Naive B cell (primary cell): ENCODE measurements around the gene HHIP. TPM values are rescaled to one million over a fixed set of nuclear protein-coding genes. Genes with fewer than 3 reads are reported as not detected.
A peak's percentile ranks its signal among the peaks of the same experiment; 100 is the strongest.

ENCODE experiments used
- ATAC-seq, 2 donors: fragments of 150-1000 bp; cut with Tn5 transposase; 2 replicates each; pipeline ENCODE4 v1.10.0; 2021; ENCODE audit warnings: low read depth in 2 of 2, mild to moderate bottlenecking in 2 of 2, moderate library complexity in 2 of 2
- DNase-seq: peaks from one replicate; pipeline ENCODE4 v3.0.0; 2022
- H3K27ac Mint-ChIP-seq, 6 donors: one replicate each; pipeline ENCODE4 v1.8.0; 2020 to 2022; ENCODE audit warnings: mild to moderate bottlenecking in 6 of 6, mixed read lengths in 6 of 6, moderate library complexity in 5 of 6, inconsistent platforms in 2 of 6
- H3K27me3 Mint-ChIP-seq, 3 donors: one replicate each; pipeline ENCODE4 v1.8.0; 2021 to 2022; ENCODE audit warnings: mixed read lengths in 3 of 3, mild to moderate bottlenecking in 1 of 3
- H3K36me3 Mint-ChIP-seq, 2 donors: one replicate each; pipeline ENCODE4 v1.8.0; 2020 to 2022; ENCODE audit warnings: mixed read lengths in 2 of 2, inconsistent platforms in 1 of 2, mild to moderate bottlenecking in 1 of 2
- H3K4me1 Mint-ChIP-seq, 3 donors: one replicate each; pipeline ENCODE4 v1.8.0; 2020 to 2022; ENCODE audit warnings: mixed read lengths in 3 of 3, inconsistent platforms in 1 of 3, mild to moderate bottlenecking in 1 of 3, moderate library complexity in 1 of 3
- H3K4me3 Mint-ChIP-seq, 8 donors: one replicate each; pipeline ENCODE4 v1.8.0; 2020 to 2022; ENCODE audit warnings: mild to moderate bottlenecking in 8 of 8, mixed read lengths in 8 of 8, moderate library complexity in 8 of 8, inconsistent platforms in 2 of 8
- H3K9me3 Mint-ChIP-seq, 7 donors: one replicate each; pipeline ENCODE4 v1.8.0; 2020 to 2022; ENCODE audit warnings: mixed read lengths in 7 of 7, mild to moderate bottlenecking in 5 of 7, inconsistent platforms in 2 of 7, moderate library complexity in 1 of 7
- polyA plus RNA-seq, 6 donors: library from polyadenylated mRNA; unstranded; fragments of 300-500 nt; fragmentation: Illumina TruSeq; gene quantifications; one replicate each; pipeline ENCODE4 v1.2.3, GENCODE V29; 2021; ENCODE audit warnings: low read depth in 6 of 6

HHIP gene
- polyA plus RNA-seq, 6 donors from 2014 or later, result 0.21 to 0.81 TPM; not detected in 4

DNA sequence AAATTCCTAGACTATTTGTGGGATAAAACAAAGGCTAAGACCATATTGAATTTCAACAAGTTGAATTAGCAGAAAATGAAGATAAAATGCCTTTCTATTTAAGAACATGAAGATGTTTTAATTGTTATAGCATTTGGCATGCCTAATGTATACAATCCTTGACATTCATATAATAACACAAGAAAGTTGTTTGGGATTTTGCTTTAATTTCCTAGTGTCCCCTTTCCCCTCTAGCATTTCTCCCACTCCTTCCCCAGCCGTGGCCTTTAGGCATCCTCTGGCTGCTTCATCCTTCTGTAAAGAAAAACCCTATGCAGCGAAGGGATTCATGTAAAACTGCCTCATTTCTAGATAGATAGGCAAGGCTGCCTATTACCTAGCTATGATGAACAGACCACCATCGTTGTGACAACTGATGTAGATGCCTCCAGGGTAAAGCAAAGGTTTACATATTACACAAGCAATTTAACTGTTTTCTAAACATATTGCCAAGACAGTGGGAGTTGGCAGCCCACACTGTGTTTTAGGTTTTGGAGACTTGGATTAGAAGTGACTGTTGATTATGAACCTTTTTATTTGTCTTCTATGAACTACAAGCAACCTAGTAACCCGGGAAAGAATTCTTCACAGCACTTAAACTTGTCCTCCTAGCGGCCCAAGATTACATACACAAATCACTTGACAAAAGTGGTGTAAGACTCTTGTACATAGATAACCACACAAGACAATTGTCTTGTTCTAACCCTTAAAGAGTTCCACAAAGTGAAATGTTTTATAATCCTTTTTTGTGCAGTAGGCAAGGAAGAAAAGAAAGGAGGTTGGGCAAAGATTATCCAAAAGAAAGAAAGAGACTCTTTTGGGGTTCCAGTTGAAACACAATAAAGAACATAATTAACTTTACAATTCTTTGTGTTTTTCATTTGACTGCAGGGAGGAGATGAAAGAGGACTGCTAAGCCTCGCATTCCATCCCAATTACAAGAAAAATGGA, 59.9 kb downstream of the HHIP start:
- ATAC-seq (no peak), DNase-seq (no peak)
- H3K36me3 Mint-ChIP-seq, result no peaks in the 10 kb centered on the region
- peak overlapping the region in 1 of 6 donors; percentile 28 for H3K27ac Mint-ChIP-seq
- H3K9me3 Mint-ChIP-seq, result peaks cover 0 to 8% (median 0%) of the 10 kb centered on the region in 7 donors
- H3K4me3 Mint-ChIP-seq, result no peak overlapping the region
- H3K4me1 Mint-ChIP-seq, result no peaks in the 10 kb centered on the region
- H3K27me3 Mint-ChIP-seq, result no peaks in the 10 kb centered on the region

DNA sequence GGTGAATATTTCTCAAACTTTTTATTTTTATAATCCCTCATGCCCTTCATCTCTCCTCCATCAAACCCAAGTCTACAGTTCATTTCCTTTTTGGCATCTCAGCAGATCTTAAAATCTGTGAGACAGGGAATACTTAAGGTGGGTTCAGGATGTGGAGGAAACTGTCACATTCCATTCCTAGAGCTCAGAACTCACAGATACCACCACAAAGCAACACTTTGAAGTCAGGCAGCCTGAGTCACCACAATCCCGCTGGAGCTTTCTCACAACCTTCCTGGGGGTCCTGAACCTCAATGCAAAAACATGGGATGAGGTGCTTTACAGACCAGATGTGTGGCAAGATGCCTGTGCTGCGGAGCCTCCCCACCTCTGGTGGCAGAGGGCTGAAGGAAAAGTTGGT, 63.2 kb downstream of the HHIP start:
- DNase-seq (no peak), ATAC-seq (no peak)
- Mint-ChIP-seq H3K27ac (no peak overlapping the region), H3K36me3 (no peaks in the 10 kb centered on the region), H3K9me3 (no peaks in the 10 kb centered on the region), H3K4me1 (no peaks in the 10 kb centered on the region), H3K4me3 (no peak overlapping the region), H3K27me3 (no peaks in the 10 kb centered on the region)

DNA sequence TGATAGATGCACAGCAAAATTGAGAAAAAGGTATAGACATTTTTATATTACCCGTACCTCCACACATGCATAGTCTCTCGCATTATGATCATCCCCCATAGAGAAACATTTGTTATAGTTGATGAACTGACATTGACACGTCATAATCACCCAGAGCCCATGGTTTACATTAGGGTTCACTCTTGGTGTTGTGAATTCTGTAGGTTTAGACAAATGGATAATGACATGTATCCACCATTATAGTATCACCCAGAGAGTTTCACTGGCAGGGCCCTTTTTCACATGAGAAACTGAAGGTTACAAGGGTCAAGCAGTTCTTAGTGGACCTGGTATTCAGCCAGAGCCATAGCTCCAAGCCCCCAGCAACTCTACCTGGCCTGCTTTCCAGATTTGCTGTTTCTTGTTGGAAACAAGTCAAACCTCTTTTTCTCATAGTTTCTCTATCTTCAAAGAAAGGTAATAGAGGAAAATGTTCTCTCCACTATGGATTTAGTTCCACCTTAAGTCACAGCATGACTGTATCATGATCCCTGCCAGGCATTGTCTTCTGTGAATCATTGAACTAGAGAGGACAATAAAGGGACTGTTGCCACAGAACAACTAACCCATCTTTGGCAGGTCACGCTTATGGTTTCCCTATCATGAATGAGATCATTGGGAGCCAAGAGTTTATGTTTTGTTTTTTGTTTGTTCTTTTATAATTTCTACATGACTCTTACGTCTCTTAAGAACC, 64.0 kb downstream of the HHIP start:
- Mint-ChIP-seq H3K36me3 (no peaks in the 10 kb centered on the region), H3K4me3 (no peak overlapping the region), H3K4me1 (peaks cover 0 to 2% (median 0%) of the 10 kb centered on the region in 3 donors), H3K27me3 (no peaks in the 10 kb centered on the region), H3K9me3 (no peaks in the 10 kb centered on the region), H3K27ac (no peak overlapping the region)
- ATAC-seq (no peak), DNase-seq (no peak)

DNA sequence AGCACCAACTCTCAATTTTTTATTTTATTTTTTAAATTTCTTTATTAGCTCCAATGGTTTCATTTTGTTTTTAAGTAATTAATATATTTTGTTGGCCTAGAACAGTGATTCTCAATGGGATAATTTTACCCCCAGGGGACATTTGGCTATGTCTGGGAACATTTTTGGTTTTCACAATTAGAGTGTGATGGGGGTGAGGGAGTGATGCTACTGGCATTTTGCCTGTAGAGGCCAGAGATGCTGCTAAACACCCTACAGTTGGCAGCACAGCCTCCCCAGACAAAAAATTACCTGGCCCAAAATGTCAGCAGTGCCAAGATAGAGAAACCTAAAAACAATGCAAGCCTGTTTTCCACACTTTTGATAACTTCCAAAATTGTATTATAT, 64.6 kb downstream of the HHIP start:
- H3K27ac Mint-ChIP-seq, result no peak overlapping the region
- no peak overlapping the region for H3K4me3 Mint-ChIP-seq
- H3K36me3 Mint-ChIP-seq, result no peaks in the 10 kb centered on the region
- peaks cover 0 to 4% (median 0%) of the 10 kb centered on the region in 3 donors for H3K27me3 Mint-ChIP-seq
- no peak for ATAC-seq
- DNase-seq, result no peak
- peaks cover 0 to 7% (median 3%) of the 10 kb centered on the region in 3 donors for H3K4me1 Mint-ChIP-seq
- H3K9me3 Mint-ChIP-seq, result no peaks in the 10 kb centered on the region

DNA sequence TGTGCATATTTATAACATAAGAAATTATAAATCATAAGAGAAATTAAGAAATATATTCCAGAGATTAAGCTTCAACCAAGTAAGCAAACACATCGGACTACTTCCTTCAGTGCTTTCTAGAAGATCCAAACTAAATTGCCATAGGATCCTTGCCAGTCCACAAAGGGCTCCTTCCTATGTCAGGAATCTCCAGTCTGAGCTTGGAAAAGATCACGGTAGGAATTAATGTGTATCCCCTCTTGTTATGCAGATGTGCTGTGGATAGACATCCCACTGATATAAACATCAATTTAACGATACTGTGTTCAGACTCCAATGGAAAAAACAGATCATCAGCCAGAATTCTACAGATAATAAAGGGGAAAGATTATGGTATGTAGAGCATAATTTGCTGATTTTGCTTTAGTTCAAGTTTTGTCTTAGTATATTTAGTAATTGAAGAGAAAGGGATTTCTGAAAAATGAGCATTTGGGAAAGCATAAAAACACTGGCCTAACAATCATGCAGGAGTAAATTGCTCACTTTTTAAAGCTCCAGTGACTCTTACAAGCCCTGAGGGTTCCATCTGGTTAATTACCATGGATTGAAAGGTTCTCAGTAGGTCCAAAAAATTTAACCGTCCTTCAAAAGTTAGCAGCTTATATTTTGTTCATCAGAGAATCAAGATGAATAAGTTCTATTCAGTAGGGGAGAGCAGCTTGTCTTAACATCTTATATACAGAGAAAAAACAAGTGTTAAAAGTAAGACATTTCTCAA, 65.9 kb downstream of the HHIP start:
- peaks cover 0 to 7% (median 3%) of the 10 kb centered on the region in 3 donors for H3K4me1 Mint-ChIP-seq
- no peaks in the 10 kb centered on the region for H3K36me3 Mint-ChIP-seq
- H3K4me3 Mint-ChIP-seq, result no peak overlapping the region
- peaks cover 0 to 4% (median 0%) of the 10 kb centered on the region in 3 donors for H3K27me3 Mint-ChIP-seq
- DNase-seq (no peak), ATAC-seq (no peak)
- no peak overlapping the region for H3K27ac Mint-ChIP-seq
- no peaks in the 10 kb centered on the region for H3K9me3 Mint-ChIP-seq

DNA sequence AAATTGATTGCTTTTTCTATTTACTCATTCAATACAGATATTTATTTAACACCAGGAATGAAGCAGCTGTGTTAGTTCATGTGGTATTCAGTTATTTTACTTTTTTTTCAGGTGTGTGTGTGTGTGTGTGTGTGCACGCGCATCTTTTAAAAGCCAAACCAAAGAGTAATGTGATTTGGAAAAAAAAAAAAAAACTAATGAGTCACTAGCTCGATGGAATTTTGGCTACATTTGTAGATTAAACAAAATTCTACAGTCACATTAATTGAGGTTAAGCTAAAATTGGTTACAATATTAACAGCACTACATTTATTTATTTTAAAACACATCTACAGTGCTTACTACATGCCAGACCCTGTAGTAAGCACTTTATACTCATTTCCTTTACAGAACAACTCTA, 66.8 kb downstream of the HHIP start:
- Mint-ChIP-seq H3K27me3 (peaks cover 0 to 4% (median 0%) of the 10 kb centered on the region in 3 donors), H3K36me3 (no peaks in the 10 kb centered on the region), H3K27ac (no peak overlapping the region), H3K4me1 (peaks cover 0 to 7% (median 3%) of the 10 kb centered on the region in 3 donors), H3K4me3 (no peak overlapping the region), H3K9me3 (no peaks in the 10 kb centered on the region)
- ATAC-seq (no peak), DNase-seq (no peak)

DNA sequence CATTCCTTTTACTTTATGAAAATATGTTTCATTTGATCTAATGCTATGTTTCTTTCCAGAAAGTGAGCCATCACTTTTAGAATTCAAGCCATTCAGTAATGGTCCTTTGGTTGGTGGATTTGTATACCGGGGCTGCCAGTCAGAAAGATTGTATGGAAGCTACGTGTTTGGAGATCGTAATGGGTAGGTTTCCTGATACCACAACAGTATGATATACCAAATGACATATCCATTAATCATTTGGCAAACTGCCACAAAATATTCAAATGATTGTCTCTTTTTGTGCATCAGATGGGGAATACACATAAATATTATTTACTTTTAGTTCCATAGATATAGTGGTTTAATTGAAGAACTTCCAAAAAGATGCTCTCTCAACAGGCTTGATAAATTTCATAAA, 68.2 kb downstream of the HHIP start:
- no peak overlapping the region for H3K4me3 Mint-ChIP-seq
- ATAC-seq, result no peak
- no peak for DNase-seq
- peaks cover 0 to 7% (median 3%) of the 10 kb centered on the region in 3 donors for H3K4me1 Mint-ChIP-seq
- no peaks in the 10 kb centered on the region for H3K9me3 Mint-ChIP-seq
- no peak overlapping the region for H3K27ac Mint-ChIP-seq
- H3K27me3 Mint-ChIP-seq, result peaks cover 0 to 4% (median 0%) of the 10 kb centered on the region in 3 donors
- H3K36me3 Mint-ChIP-seq, result no peaks in the 10 kb centered on the region

DNA sequence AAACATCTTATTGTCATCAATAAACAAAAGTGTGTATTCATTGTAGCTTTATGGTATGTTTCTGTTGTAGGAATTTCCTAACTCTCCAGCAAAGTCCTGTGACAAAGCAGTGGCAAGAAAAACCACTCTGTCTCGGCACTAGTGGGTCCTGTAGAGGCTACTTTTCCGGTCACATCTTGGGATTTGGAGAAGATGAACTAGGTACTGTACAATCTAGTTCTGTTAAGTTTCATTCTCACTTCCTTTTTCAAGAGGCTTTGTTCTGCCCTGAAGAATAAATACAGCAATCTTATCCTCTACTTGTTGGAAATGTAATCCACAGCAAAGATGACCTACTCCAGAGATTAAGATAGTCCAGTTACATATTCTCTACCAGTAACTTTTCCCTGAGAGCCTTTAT, 69.3 kb downstream of the HHIP start:
- H3K27ac Mint-ChIP-seq, result peak overlapping the region in 1 of 6 donors; percentile 48
- no peaks in the 10 kb centered on the region for H3K9me3 Mint-ChIP-seq
- H3K4me3 Mint-ChIP-seq, result no peak overlapping the region
- peak in 1 of 2 donors; percentile 61 for ATAC-seq
- no peak for DNase-seq
- H3K4me1 Mint-ChIP-seq, result peaks cover 0 to 7% (median 3%) of the 10 kb centered on the region in 3 donors
- no peaks in the 10 kb centered on the region for H3K36me3 Mint-ChIP-seq
- H3K27me3 Mint-ChIP-seq, result peaks cover 0 to 4% (median 0%) of the 10 kb centered on the region in 3 donors

DNA sequence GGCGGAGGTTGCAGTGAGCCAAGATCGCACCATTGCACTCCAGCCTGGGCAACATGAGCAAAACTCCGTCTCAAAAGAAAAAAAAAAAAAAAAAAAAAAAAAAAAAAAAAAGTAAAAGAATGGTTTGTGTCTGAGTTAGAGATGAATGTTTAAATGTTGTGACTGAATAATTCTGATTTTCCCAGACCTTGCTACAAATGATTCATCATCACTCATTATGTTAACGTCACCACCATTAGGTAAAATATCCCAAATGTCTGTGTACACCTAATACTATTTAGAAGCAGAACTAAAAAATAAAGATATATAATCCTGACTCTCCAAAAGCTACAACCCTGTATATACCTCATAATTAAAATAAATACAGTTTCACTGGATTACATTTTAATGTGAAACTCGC, 70.8 kb downstream of the HHIP start:
- H3K9me3 Mint-ChIP-seq, result no peaks in the 10 kb centered on the region
- ATAC-seq (no peak), DNase-seq (no peak)
- no peaks in the 10 kb centered on the region for H3K36me3 Mint-ChIP-seq
- H3K4me1 Mint-ChIP-seq, result peaks cover 0 to 7% (median 3%) of the 10 kb centered on the region in 3 donors
- no peak overlapping the region for H3K4me3 Mint-ChIP-seq
- no peak overlapping the region for H3K27ac Mint-ChIP-seq
- H3K27me3 Mint-ChIP-seq, result peaks cover 0 to 4% (median 0%) of the 10 kb centered on the region in 3 donors

DNA sequence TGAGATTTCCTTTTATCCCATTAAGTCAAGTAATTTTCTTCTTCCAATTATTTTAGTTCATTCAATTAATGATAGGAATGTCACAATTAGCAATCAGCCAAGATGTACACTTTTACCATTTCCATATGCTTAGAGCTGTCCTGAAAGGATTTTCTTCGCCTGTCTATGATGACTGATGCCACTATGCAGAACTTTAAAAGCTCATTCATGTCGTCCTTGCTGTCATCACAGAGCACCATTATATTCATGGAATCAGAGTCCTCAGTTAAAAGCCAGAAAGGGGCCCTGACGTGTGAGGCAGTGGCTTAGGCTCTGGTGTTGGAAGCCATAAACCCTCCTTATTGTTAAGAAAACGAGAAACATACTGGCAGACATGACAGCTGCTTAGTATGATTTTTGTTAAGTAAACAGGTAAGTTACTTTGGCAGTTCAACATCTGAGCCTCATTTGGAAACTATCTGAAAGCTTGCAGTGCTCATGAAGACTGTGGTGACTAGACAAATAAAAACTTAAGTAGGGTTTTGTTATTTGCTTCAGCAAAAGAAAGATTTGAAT, 73.1 kb downstream of the HHIP start:
- H3K27ac Mint-ChIP-seq, result no peak overlapping the region
- H3K4me1 Mint-ChIP-seq, result peaks cover 0 to 7% (median 3%) of the 10 kb centered on the region in 3 donors
- H3K27me3 Mint-ChIP-seq, result peaks cover 0 to 4% (median 0%) of the 10 kb centered on the region in 3 donors
- ATAC-seq (no peak), DNase-seq (no peak)
- no peaks in the 10 kb centered on the region for H3K9me3 Mint-ChIP-seq
- H3K4me3 Mint-ChIP-seq, result no peak overlapping the region
- H3K36me3 Mint-ChIP-seq, result no peaks in the 10 kb centered on the region

DNA sequence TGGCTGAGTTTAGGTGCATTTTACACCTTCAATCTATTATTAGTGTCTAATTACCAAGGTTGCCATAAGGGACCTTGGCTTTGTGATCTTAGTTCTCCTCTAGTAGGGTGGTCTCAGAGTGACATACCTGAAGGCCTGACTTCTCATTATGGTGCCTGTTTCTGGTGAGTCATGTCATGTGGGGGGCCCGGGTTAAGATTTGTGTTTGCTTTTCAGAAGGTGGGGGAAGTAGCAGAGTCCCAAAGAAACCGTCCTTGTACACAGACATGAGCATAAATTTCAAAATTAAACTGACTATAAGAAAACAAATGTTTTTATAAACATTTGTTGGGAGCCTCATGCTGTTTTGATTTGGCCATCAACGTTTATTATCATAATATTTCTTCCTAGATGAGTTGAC, 74.5 kb downstream of the HHIP start:
- Mint-ChIP-seq H3K27ac (no peak overlapping the region), H3K4me1 (no peaks in the 10 kb centered on the region), H3K9me3 (no peaks in the 10 kb centered on the region), H3K36me3 (no peaks in the 10 kb centered on the region), H3K27me3 (peaks cover 0 to under 1% (median 0%) of the 10 kb centered on the region in 3 donors), H3K4me3 (no peak overlapping the region)
- DNase-seq, result no peak
- no peak for ATAC-seq

DNA sequence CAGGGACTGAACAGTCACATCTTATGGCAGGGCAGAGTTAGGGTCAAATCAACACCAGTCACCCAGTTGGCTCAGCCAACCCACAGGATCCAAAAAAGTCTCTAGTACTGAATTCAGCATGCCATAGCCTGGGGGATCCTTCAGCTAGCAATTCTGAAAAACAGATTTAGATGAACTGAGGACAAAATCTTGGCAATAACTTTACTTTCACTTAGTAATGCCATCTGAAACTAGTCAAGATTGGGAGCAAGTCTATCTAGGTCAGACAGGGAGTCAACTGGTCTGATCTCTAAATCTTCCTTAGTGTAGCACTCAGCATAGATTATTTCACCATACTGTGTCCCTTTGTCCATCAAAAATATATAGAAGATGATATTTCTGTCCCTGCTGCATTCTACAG, 76.0 kb downstream of the HHIP start:
- Mint-ChIP-seq H3K36me3 (no peaks in the 10 kb centered on the region), H3K4me1 (no peaks in the 10 kb centered on the region), H3K27ac (no peak overlapping the region), H3K4me3 (no peak overlapping the region), H3K27me3 (no peaks in the 10 kb centered on the region), H3K9me3 (no peaks in the 10 kb centered on the region)
- no peak for ATAC-seq
- DNase-seq, result no peak

DNA sequence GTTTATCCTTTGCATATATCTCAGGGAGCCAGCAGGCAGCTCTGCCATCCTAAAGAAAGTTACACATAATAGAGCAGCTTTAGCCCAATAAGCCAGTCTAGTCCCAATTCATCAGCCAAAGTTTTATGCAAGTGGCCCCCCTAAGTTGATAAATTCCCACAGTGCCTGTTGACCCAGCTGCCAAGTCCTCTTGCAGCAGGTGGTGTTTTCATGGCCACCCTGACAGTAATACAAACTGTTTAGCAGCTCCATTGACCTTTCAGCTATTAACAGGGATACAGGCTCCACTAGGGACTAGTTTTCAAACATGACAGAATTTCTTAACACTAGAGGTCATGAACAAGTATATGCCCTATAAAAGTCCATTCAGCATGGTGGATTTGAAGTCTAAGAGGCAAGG, 77.5 kb downstream of the HHIP start:
- Mint-ChIP-seq H3K27me3 (no peaks in the 10 kb centered on the region), H3K36me3 (no peaks in the 10 kb centered on the region), H3K4me3 (no peak overlapping the region), H3K9me3 (no peaks in the 10 kb centered on the region), H3K27ac (no peak overlapping the region), H3K4me1 (no peaks in the 10 kb centered on the region)
- ATAC-seq (no peak), DNase-seq (no peak)
